Kidney (tissue), 14 donors: ENCODE measurements around the gene WDR5. TPM values are rescaled to one million over a fixed set of nuclear protein-coding genes. Genes with fewer than 3 reads are reported as not detected.

Experiments used
- DNase-seq, 5 donors: peaks; one replicate each; pipeline ENCODE4 v3.0.0-alpha.2; 2013 to 2020
- FAIRE-seq: peaks from 2 replicates; lab custom pipeline; 2012; peaks lifted over from hg19 to GRCh38; lab: Jason Lieb, UNC
- H3K27ac ChIP-seq, 2 donors: one replicate each; pipeline ENCODE4 v1.7.0; 2013; ENCODE audit warnings: low read depth in 2 of 2, low read length in 2 of 2, inconsistent platforms in 1 of 2
- H3K27me3 ChIP-seq: one replicate; pipeline ENCODE4 v1.7.1; 2013; ENCODE audit warnings: low read length, inconsistent platforms; ENCODE audit not compliant: control insufficient read depth, insufficient read depth
- H3K36me3 ChIP-seq, 3 donors: one replicate each; pipeline versions ENCODE4 v1.7.0 to v1.7.1; 2013; ENCODE audit warnings: low read length in 3 of 3, control low read depth in 1 of 3, inconsistent platforms in 1 of 3; ENCODE audit not compliant: insufficient read depth in 3 of 3, control insufficient read depth in 2 of 3
- H3K4me1 ChIP-seq, 3 donors: one replicate each; pipeline versions ENCODE4 v1.7.0 to v1.7.1; 2013; ENCODE audit warnings: low read length in 3 of 3, inconsistent platforms in 1 of 3, low read depth in 1 of 3; ENCODE audit not compliant: control insufficient read depth in 2 of 3, insufficient read depth in 2 of 3
- H3K4me3 ChIP-seq, 3 donors: one replicate each; pipeline versions ENCODE4 v1.7.0 to v1.8.1; 2013; ENCODE audit warnings: low read length in 3 of 3, control low read depth in 1 of 3, inconsistent platforms in 1 of 3
- H3K9ac ChIP-seq, 3 donors: one replicate each; pipeline versions ENCODE4 v1.7.0 to v1.7.1; 2013; ENCODE audit warnings: low read length in 3 of 3, control low read depth in 1 of 3, inconsistent platforms in 1 of 3
- H3K9me3 ChIP-seq, 3 donors: one replicate each; pipeline versions ENCODE4 v1.7.0 to v1.7.1; 2013; ENCODE audit warnings: low read length in 3 of 3, control low read depth in 1 of 3, inconsistent platforms in 1 of 3; ENCODE audit not compliant: control insufficient read depth in 2 of 3, insufficient read depth in 1 of 3
- CTCF ChIP-seq: IDR thresholded peaks from 3 replicates; pipeline ENCODE4 v1.5.1; 2012; ENCODE audit warnings: mild to moderate bottlenecking, moderate library complexity, borderline replicate concordance; ENCODE audit not compliant: insufficient read depth; ENCODE audit errors: extremely low read depth
- intact Hi-C: fragments of 100-400 bp; cut with DNase I; formaldehyde crosslinking; loops from one replicate; pipeline ENCODE4 v1.11.1; 2022
- polyA plus RNA-seq: library from polyadenylated mRNA; stranded (reverse); fragments of 350-450 nt; fragmentation: Illumina TruSeq; extraction: RNeasy Lipid Tissue Mini Kit (QIAGEN cat#74804); gene quantifications from one replicate; pipeline ENCODE4 v1.2.3, GENCODE V29; 2014; ENCODE audit warnings: low read depth, low replicate concordance; ENCODE audit not compliant: insufficient read depth
- total RNA-seq: library from RNA; stranded (reverse); fragmentation: NEBNext Ultra II Directional; extraction: Animal tissue kit (Norgen Biotek cat#: 25700); gene quantifications from one replicate; pipeline ENCODE4 v1.2.1, GENCODE V29; 2021
- donor health status: control.
- donor health status: control.
- donor health status: control.
- donor health status: control.
- donor health status: control.
- donor health status: DM: yes; HTN: yes; CAD: no.
- donor health status: Normal renal cell carcinoma (clear cell type).

The WDR5 gene
- total and polyA plus RNA-seq, 2 donors from 2014 or later = 18.8 to 25.4 TPM

- no peaks in the 10 kb centered on the region for H3K36me3 ChIP-seq
- no peak overlapping the region for H3K27ac ChIP-seq
- H3K4me3 ChIP-seq = no peak overlapping the region
- no peaks in the 10 kb centered on the region for H3K27me3 ChIP-seq
- no peak for FAIRE-seq
- intact Hi-C loops = loop anchor here (2.0 kb wide), 1 partner anchor 272 kb away; no protein-coding TSS in a partner anchor
- H3K4me1 ChIP-seq = peaks cover 0 to 14% (median 5%) of the 10 kb centered on the region in 3 donors
- DNase-seq = peak in 2 of 5 donors; percentile 77 to 78
- H3K9me3 ChIP-seq = no peaks in the 10 kb centered on the region
- TF ChIP-seq CTCF = no peak
- H3K9ac ChIP-seq = no peak overlapping the region
Measured at GRCh38 chr9:134170532-134171315, 34.8 kb downstream of the WDR5 start.

GRCh38 chr9:134171316-134172197, 35.7 kb downstream of the WDR5 start:
- Histone ChIP-seq H3K36me3 (no peaks in the 10 kb centered on the region), H3K4me3 (no peak overlapping the region), H3K4me1 (peaks cover 0 to 20% (median 10%) of the 10 kb centered on the region in 3 donors), H3K9me3 (no peaks in the 10 kb centered on the region), H3K27me3 (no peaks in the 10 kb centered on the region), H3K27ac (peak overlapping the region in 1 of 2 donors; percentile 32), H3K9ac (no peak overlapping the region)
- FAIRE-seq (no peak), DNase-seq (no peak)
- no peak for TF ChIP-seq CTCF
- intact Hi-C loops = loop anchor here (2.0 kb wide), 1 partner anchor 271 kb away; no protein-coding TSS in a partner anchor

- H3K27ac ChIP-seq = peak overlapping the region; percentile 51 to 69
- intact Hi-C loops = no loop called here
- peak in 3 of 5 donors; percentile 26 to 92 (median 84) for DNase-seq
Measured at GRCh38 chr9:134172198-134173126, 36.6 kb downstream of the WDR5 start.

More at GRCh38 chr9:134172198-134173126, 36.6 kb downstream of the WDR5 start:
- Histone ChIP-seq H3K9ac (no peak overlapping the region), H3K9me3 (no peaks in the 10 kb centered on the region), H3K36me3 (no peaks in the 10 kb centered on the region), H3K4me1 (peaks cover 0 to 20% (median 10%) of the 10 kb centered on the region in 3 donors), H3K27me3 (no peaks in the 10 kb centered on the region), H3K4me3 (no peak overlapping the region)
- no peak for TF ChIP-seq CTCF
- no peak for FAIRE-seq
